HCT116 (cell line): ENCODE measurements around the gene WHRN. TPM values are rescaled to one million over a fixed set of nuclear protein-coding genes. Genes with fewer than 3 reads are reported as not detected.

ENCODE experiments used
- ATAC-seq: fragments of 200-7000 bp; cut with Tn5 transposase; 2 replicates; pipeline ENCODE4 v1.9.1; 2020; ENCODE audit warnings: mild to moderate bottlenecking, moderate library complexity
- BruUV-seq: library from RNA; stranded (reverse); fragments of 400-500 nt; replicated peaks from 2 replicates; lab custom pipeline; 2021; lab: Mats Ljungman, UMichigan
- CTCF ChIA-PET: fragments of 300-600 bp; sonication (Branson Sonifier 250); formaldehyde crosslinking; loops from one replicate; lab custom pipeline; 2021; ENCODE audit warnings: antibody characterized with exemption; lab: Charles Lee
- POLR2A ChIA-PET: fragments of 300-600, 350-600 bp; sonication (Branson Sonifier 250); formaldehyde crosslinking; loops from one replicate; lab custom pipeline; 2021; ENCODE audit warnings: antibody characterized with exemption; lab: Charles Lee
- RAD21 ChIA-PET, 2 experiments: fragments of 300-600 bp; sonication (Branson Sonifier 250); formaldehyde crosslinking; loops; one replicate each; lab custom pipeline; 2023; ENCODE audit warnings: low total read pairs in 2 of 2; ENCODE audit not compliant: uncharacterized antibody in 2 of 2, unreplicated experiment in 2 of 2, low non-redundant PET in 1 of 2; lab: Charles Lee
- DNase-seq: peaks from one replicate; pipeline ENCODE4 v3.0.0-alpha.2; 2010; ENCODE audit warnings: low read depth, low spot score
- H2AFZ ChIP-seq: fragments of 200-600 bp; shearing (Covaris generic), sonication (generic); 2 replicates; pipeline ENCODE4 v1.6.1; 2017; ENCODE audit warnings: low read depth, mixed run types, mixed read lengths, antibody characterized with exemption, low read length; ENCODE audit not compliant: poor library complexity, severe bottlenecking
- H3K27ac ChIP-seq: 2 replicates; pipeline ENCODE4 v1.5.1; 2012; ENCODE audit warnings: low read depth, low read length
- H3K27me3 ChIP-seq: fragments of 200-600 bp; sonication (generic); 2 replicates; pipeline ENCODE4 v1.6.1; 2016; ENCODE audit warnings: mixed run types, low read length, mixed read lengths; ENCODE audit not compliant: insufficient read depth
- H3K36me3 ChIP-seq, 2 experiments: fragments of 200-500 bp in 1 of 2; fragments of 200-600 bp in 1 of 2; sonication (Bioruptor generic) in 1 of 2; sonication (generic) in 1 of 2; 2 replicates each; pipeline versions ENCODE4 v1.5.1 to v1.6.1; 2014 to 2016; ENCODE audit warnings: low read length in 2 of 2, inconsistent platforms in 1 of 2, mixed read lengths in 1 of 2, mixed run types in 1 of 2; ENCODE audit not compliant: insufficient read depth in 2 of 2, control insufficient read depth in 1 of 2
- H3K4me1 ChIP-seq, 2 experiments: fragments of 200-600 bp in 1 of 2; sonication (generic) in 1 of 2; 2 replicates each; pipeline versions ENCODE4 v1.5.1 to v1.6.1; 2012 to 2017; ENCODE audit warnings: low read length in 2 of 2, inconsistent platforms in 1 of 2, mild to moderate bottlenecking in 1 of 2, mixed read lengths in 1 of 2, mixed run types in 1 of 2, moderate library complexity in 1 of 2; ENCODE audit not compliant: insufficient read depth in 2 of 2, control insufficient read depth in 1 of 2
- H3K4me2 ChIP-seq: fragments of 200-600 bp; sonication (generic); 2 replicates; pipeline ENCODE4 v1.6.1; 2017; ENCODE audit warnings: mixed run types, low read length, mixed read lengths
- H3K4me3 ChIP-seq, 2 experiments: fragments of 200-600 bp in 1 of 2; sonication (generic) in 1 of 2; replicated peaks in 1 of 2; 2 replicates each; pipeline ENCODE4 v1.5.1; 2011 to 2016; ENCODE audit warnings: low read length in 2 of 2, control low read depth in 1 of 2, low read depth in 1 of 2, mild to moderate bottlenecking in 1 of 2, mixed read lengths in 1 of 2, mixed run types in 1 of 2
- H3K79me2 ChIP-seq: fragments of 200-600 bp; sonication (generic); 2 replicates; pipeline ENCODE4 v1.6.1; 2017; ENCODE audit warnings: mild to moderate bottlenecking, mixed run types, low read length, moderate library complexity, mixed read lengths; ENCODE audit not compliant: insufficient read depth
- H3K9ac ChIP-seq: fragments of 200-600 bp; sonication (generic); 2 replicates; pipeline ENCODE4 v1.6.1; 2016; ENCODE audit warnings: low read length, mixed read lengths
- H3K9me2 ChIP-seq: fragments of 200-600 bp; sonication (generic), shearing (Covaris generic); 2 replicates; pipeline ENCODE4 v1.6.1; 2017; ENCODE audit warnings: mixed run types, mild to moderate bottlenecking, moderate library complexity; ENCODE audit not compliant: insufficient read depth
- H3K9me3 ChIP-seq, 2 experiments: fragments of 200-500 bp in 1 of 2; fragments of 200-600 bp in 1 of 2; sonication (Bioruptor generic) in 1 of 2; sonication (generic) in 1 of 2; 2 replicates each; pipeline ENCODE4 v1.6.1; 2014 to 2017; ENCODE audit warnings: low read length in 2 of 2, mixed read lengths in 2 of 2, inconsistent platforms in 1 of 2, low read depth in 1 of 2, mild to moderate bottlenecking in 1 of 2, mixed run types in 1 of 2, moderate library complexity in 1 of 2; ENCODE audit not compliant: control insufficient read depth in 1 of 2, insufficient read depth in 1 of 2
- H4K20me1 ChIP-seq: fragments of 200-600 bp; sonication (generic), shearing (Covaris generic); 2 replicates; pipeline ENCODE4 v1.6.1; 2017; ENCODE audit warnings: mixed run types, mild to moderate bottlenecking, moderate library complexity; ENCODE audit not compliant: insufficient read depth
- CBX3 ChIP-seq: IDR thresholded peaks from 2 replicates; pipeline ENCODE4 v1.6.1; 2012; ENCODE audit warnings: low read depth
- EZH2 ChIP-seq: fragments of 200-600 bp; sonication (generic); IDR thresholded peaks from 2 replicates; pipeline ENCODE4 v1.6.1; 2017; ENCODE audit warnings: antibody characterized with exemption, mixed run types
- EZH2phosphoT487 ChIP-seq: fragments of 200-600 bp; IDR thresholded peaks from 2 replicates; pipeline ENCODE4 v1.6.1; 2018; ENCODE audit warnings: antibody characterized with exemption, borderline replicate concordance
- FOSL1 ChIP-seq: IDR thresholded peaks from 2 replicates; pipeline ENCODE4 v1.6.1; 2012; ENCODE audit warnings: low read depth
- POLR2AphosphoS5 ChIP-seq: IDR thresholded peaks from 2 replicates; pipeline ENCODE4 v1.6.1; 2011; ENCODE audit warnings: mild to moderate bottlenecking, low read depth, low read length, moderate library complexity
- SIN3A ChIP-seq: IDR thresholded peaks from 2 replicates; pipeline ENCODE4 v1.6.1; 2012; ENCODE audit warnings: low read depth
- SP1 ChIP-seq: IDR thresholded peaks from 2 replicates; pipeline ENCODE4 v1.6.1; 2012; ENCODE audit warnings: low read depth
- SRF ChIP-seq: IDR thresholded peaks from 2 replicates; pipeline ENCODE4 v1.6.1; 2012; ENCODE audit warnings: low read depth
- TCF7L2 ChIP-seq: IDR thresholded peaks from 2 replicates; pipeline ENCODE4 v1.7.0; 2011; ENCODE audit warnings: borderline replicate concordance, inconsistent platforms; ENCODE audit not compliant: insufficient read depth, insufficient read length; ENCODE audit errors: extremely low read depth
- ZFX ChIP-seq: fragments of 450-650 bp; IDR thresholded peaks from 2 replicates; pipeline ENCODE4 v1.6.1; 2017
- ZNF274 ChIP-seq: fragments of 200-500 bp; sonication (Bioruptor generic); IDR thresholded peaks from 2 replicates; pipeline ENCODE4 v1.6.1; 2014; ENCODE audit warnings: mild to moderate bottlenecking, low read depth, low read length, inconsistent platforms
- intact Hi-C: fragments of 100-400 bp; cut with micrococcal nuclease; formaldehyde crosslinking; loops from 2 replicates; pipeline ENCODE4 v1.10.0; 2022
- total RNA-seq: library from RNA; stranded (reverse); gene quantifications from one replicate; pipeline ENCODE4 v1.2.1, GENCODE V29; 2021; ENCODE audit not compliant: unreplicated experiment
- TF ChIP-seq, protein P1 (sequence below), 3 experiments: fragments of 200-600 bp in 1 of 3; sonication (generic) in 1 of 3; IDR thresholded peaks in 2 of 3; conservative IDR thresholded peaks in 1 of 3; 2 replicates each; pipeline ENCODE4 v1.5.1; 2012 to 2017; ENCODE audit warnings: low read depth in 2 of 3, low read length in 2 of 3, antibody characterized with exemption in 1 of 3, borderline replicate concordance in 1 of 3, control low read depth in 1 of 3, mild to moderate bottlenecking in 1 of 3, mixed read lengths in 1 of 3, mixed run types in 1 of 3, moderate library complexity in 1 of 3; ENCODE audit not compliant: insufficient read depth in 1 of 3
- TF ChIP-seq, protein P2 (sequence below): IDR thresholded peaks from 2 replicates; pipeline ENCODE4 v1.6.1; 2012

The WHRN gene
- total RNA-seq, 1 experiment from 2014 or later, result 12.8 TPM

GRCh38 chr9:114404531-114404930 is 100.7 kb downstream of the WHRN start:
- H2AFZ ChIP-seq, result no peak overlapping the region
- H3K4me2 ChIP-seq, result no peak overlapping the region
- H3K27me3 ChIP-seq, result no peaks in the 10 kb centered on the region
- H3K9me2 ChIP-seq, result no peaks in the 10 kb centered on the region
- no peaks in the 10 kb centered on the region for H3K79me2 ChIP-seq
- TF ChIP-seq, protein P1, sequence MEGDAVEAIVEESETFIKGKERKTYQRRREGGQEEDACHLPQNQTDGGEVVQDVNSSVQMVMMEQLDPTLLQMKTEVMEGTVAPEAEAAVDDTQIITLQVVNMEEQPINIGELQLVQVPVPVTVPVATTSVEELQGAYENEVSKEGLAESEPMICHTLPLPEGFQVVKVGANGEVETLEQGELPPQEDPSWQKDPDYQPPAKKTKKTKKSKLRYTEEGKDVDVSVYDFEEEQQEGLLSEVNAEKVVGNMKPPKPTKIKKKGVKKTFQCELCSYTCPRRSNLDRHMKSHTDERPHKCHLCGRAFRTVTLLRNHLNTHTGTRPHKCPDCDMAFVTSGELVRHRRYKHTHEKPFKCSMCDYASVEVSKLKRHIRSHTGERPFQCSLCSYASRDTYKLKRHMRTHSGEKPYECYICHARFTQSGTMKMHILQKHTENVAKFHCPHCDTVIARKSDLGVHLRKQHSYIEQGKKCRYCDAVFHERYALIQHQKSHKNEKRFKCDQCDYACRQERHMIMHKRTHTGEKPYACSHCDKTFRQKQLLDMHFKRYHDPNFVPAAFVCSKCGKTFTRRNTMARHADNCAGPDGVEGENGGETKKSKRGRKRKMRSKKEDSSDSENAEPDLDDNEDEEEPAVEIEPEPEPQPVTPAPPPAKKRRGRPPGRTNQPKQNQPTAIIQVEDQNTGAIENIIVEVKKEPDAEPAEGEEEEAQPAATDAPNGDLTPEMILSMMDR (IDR thresholded peaks at IDR 0.05 in 2 of 3, conservative IDR thresholded peaks at IDR 0.05 in 1 of 3; ENCODE audit: borderline replicate concordance in 1 of 3, insufficient read depth in 1 of 3, low read depth in 2 of 3, low read length in 2 of 3), result no peak
- no peak for TF ChIP-seq TCF7L2
- TF ChIP-seq SP1, result no peak
- no peak for TF ChIP-seq CBX3
- no peak for TF ChIP-seq SRF
- no peak for TF ChIP-seq EZH2phosphoT487
- no peak overlapping the region for H3K27ac ChIP-seq
- H4K20me1 ChIP-seq, result no peaks in the 10 kb centered on the region
- ChIA-PET POLR2A (no interaction called here), CTCF (interaction anchor here (1.2 to 3.8 kb wide), 3 partner anchors 39 to 277 kb away, joined by 3 to 71 read pairs (median 17); partner anchors contain the start of gene TEX48), RAD21 (no interaction called here)
- no peak for ATAC-seq
- no TSS peak for BruUV-seq
- no peak overlapping the region for H3K4me3 ChIP-seq
- no peak overlapping the region for H3K9ac ChIP-seq
- H3K9me3 ChIP-seq, result no peaks in the 10 kb centered on the region
- no peak for DNase-seq
- H3K36me3 ChIP-seq, result no peaks in the 10 kb centered on the region
- intact Hi-C loops, result loop anchor here (2.0 kb wide), 1 partner anchor 506 kb away; no protein-coding TSS in a partner anchor
- no peaks in the 10 kb centered on the region for H3K4me1 ChIP-seq

- H3K9me2 ChIP-seq, result no peaks in the 10 kb centered on the region
- intact Hi-C loops, result no loop called here
- H3K36me3 ChIP-seq, result no peaks in the 10 kb centered on the region
- no peak for TF ChIP-seq ZNF274
- TF ChIP-seq SRF, result no peak
- no peak for TF ChIP-seq SP1
- no peak for TF ChIP-seq SIN3A
- TF ChIP-seq POLR2AphosphoS5, result no peak
- TF ChIP-seq, protein P1 (IDR thresholded peaks at IDR 0.05 in 2 of 3, conservative IDR thresholded peaks at IDR 0.05 in 1 of 3; ENCODE audit: borderline replicate concordance in 1 of 3, insufficient read depth in 1 of 3, low read depth in 2 of 3, low read length in 2 of 3), result no peak
- TF ChIP-seq, protein P2, sequence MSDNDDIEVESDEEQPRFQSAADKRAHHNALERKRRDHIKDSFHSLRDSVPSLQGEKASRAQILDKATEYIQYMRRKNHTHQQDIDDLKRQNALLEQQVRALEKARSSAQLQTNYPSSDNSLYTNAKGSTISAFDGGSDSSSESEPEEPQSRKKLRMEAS, result no peak
- no peak for TF ChIP-seq FOSL1
- no peak for TF ChIP-seq ZFX
- TF ChIP-seq EZH2, result no peak
- TF ChIP-seq, all 23 proteins: peak for 0
- Histone ChIP-seq H2AFZ (no peak overlapping the region), H3K4me2 (no peak overlapping the region), H3K4me1 (peaks cover 0 to 4% of the 10 kb centered on the region in 2 experiments; a peak in 1 of 4 replicates), H3K9me3 (no peaks in the 10 kb centered on the region), H3K4me3 (no peak overlapping the region), H3K9ac (no peak overlapping the region), H3K27ac (no peak overlapping the region), H3K79me2 (no peaks in the 10 kb centered on the region), H3K27me3 (no peaks in the 10 kb centered on the region), H4K20me1 (no peaks in the 10 kb centered on the region)
- ATAC-seq (no peak), DNase-seq (no peak)
- POLR2A ChIA-PET, result no interaction called here
- CTCF ChIA-PET, result interaction anchor here (2.0 to 2.7 kb wide), 2 partner anchors 250 to 278 kb away, joined by 5 to 17 read pairs; partner anchors contain the start of gene TEX48
- RAD21 ChIA-PET, result no interaction called here
- no TSS peak for BruUV-seq
These were observed 102.0 kb downstream of the WHRN start for GRCh38 chr9:114403153-114403756.
